HCT116 (cell line): ENCODE data around the gene TDG. TPM values are rescaled to one million over a fixed set of nuclear protein-coding genes. Genes with fewer than 3 reads are reported as not detected.

Experiments
- ATAC-seq: fragments of 200-7000 bp; cut with Tn5 transposase; 2 replicates; pipeline ENCODE4 v1.9.1; 2020; ENCODE audit warnings: mild to moderate bottlenecking, moderate library complexity
- BruUV-seq: library from RNA; stranded (reverse); fragments of 400-500 nt; replicated peaks from 2 replicates; lab custom pipeline; 2021; lab: Mats Ljungman, UMichigan
- CTCF ChIA-PET: fragments of 300-600 bp; sonication (Branson Sonifier 250); formaldehyde crosslinking; loops from one replicate; lab custom pipeline; 2021; ENCODE audit warnings: antibody characterized with exemption; lab: Charles Lee
- POLR2A ChIA-PET: fragments of 300-600, 350-600 bp; sonication (Branson Sonifier 250); formaldehyde crosslinking; loops from one replicate; lab custom pipeline; 2021; ENCODE audit warnings: antibody characterized with exemption; lab: Charles Lee
- RAD21 ChIA-PET, 2 experiments: fragments of 300-600 bp; sonication (Branson Sonifier 250); formaldehyde crosslinking; loops; one replicate each; lab custom pipeline; 2023; ENCODE audit warnings: low total read pairs in 2 of 2; ENCODE audit not compliant: uncharacterized antibody in 2 of 2, unreplicated experiment in 2 of 2, low non-redundant PET in 1 of 2; lab: Charles Lee
- DNase-seq: peaks from one replicate; pipeline ENCODE4 v3.0.0-alpha.2; 2010; ENCODE audit warnings: low read depth, low spot score
- H2AFZ ChIP-seq: fragments of 200-600 bp; shearing (Covaris generic), sonication (generic); 2 replicates; pipeline ENCODE4 v1.6.1; 2017; ENCODE audit warnings: low read depth, mixed run types, mixed read lengths, antibody characterized with exemption, low read length; ENCODE audit not compliant: poor library complexity, severe bottlenecking
- H3K27ac ChIP-seq: 2 replicates; pipeline ENCODE4 v1.5.1; 2012; ENCODE audit warnings: low read depth, low read length
- H3K27me3 ChIP-seq: fragments of 200-600 bp; sonication (generic); 2 replicates; pipeline ENCODE4 v1.6.1; 2016; ENCODE audit warnings: mixed run types, low read length, mixed read lengths; ENCODE audit not compliant: insufficient read depth
- H3K36me3 ChIP-seq, 2 experiments: fragments of 200-500 bp in 1 of 2; fragments of 200-600 bp in 1 of 2; sonication (Bioruptor generic) in 1 of 2; sonication (generic) in 1 of 2; 2 replicates each; pipeline versions ENCODE4 v1.5.1 to v1.6.1; 2014 to 2016; ENCODE audit warnings: low read length in 2 of 2, inconsistent platforms in 1 of 2, mixed read lengths in 1 of 2, mixed run types in 1 of 2; ENCODE audit not compliant: insufficient read depth in 2 of 2, control insufficient read depth in 1 of 2
- H3K4me1 ChIP-seq, 2 experiments: fragments of 200-600 bp in 1 of 2; sonication (generic) in 1 of 2; 2 replicates each; pipeline versions ENCODE4 v1.5.1 to v1.6.1; 2012 to 2017; ENCODE audit warnings: low read length in 2 of 2, inconsistent platforms in 1 of 2, mild to moderate bottlenecking in 1 of 2, mixed read lengths in 1 of 2, mixed run types in 1 of 2, moderate library complexity in 1 of 2; ENCODE audit not compliant: insufficient read depth in 2 of 2, control insufficient read depth in 1 of 2
- H3K4me2 ChIP-seq: fragments of 200-600 bp; sonication (generic); 2 replicates; pipeline ENCODE4 v1.6.1; 2017; ENCODE audit warnings: mixed run types, low read length, mixed read lengths
- H3K4me3 ChIP-seq, 2 experiments: fragments of 200-600 bp in 1 of 2; sonication (generic) in 1 of 2; replicated peaks in 1 of 2; 2 replicates each; pipeline ENCODE4 v1.5.1; 2011 to 2016; ENCODE audit warnings: low read length in 2 of 2, control low read depth in 1 of 2, low read depth in 1 of 2, mild to moderate bottlenecking in 1 of 2, mixed read lengths in 1 of 2, mixed run types in 1 of 2
- H3K79me2 ChIP-seq: fragments of 200-600 bp; sonication (generic); 2 replicates; pipeline ENCODE4 v1.6.1; 2017; ENCODE audit warnings: mild to moderate bottlenecking, mixed run types, low read length, moderate library complexity, mixed read lengths; ENCODE audit not compliant: insufficient read depth
- H3K9ac ChIP-seq: fragments of 200-600 bp; sonication (generic); 2 replicates; pipeline ENCODE4 v1.6.1; 2016; ENCODE audit warnings: low read length, mixed read lengths
- H3K9me2 ChIP-seq: fragments of 200-600 bp; sonication (generic), shearing (Covaris generic); 2 replicates; pipeline ENCODE4 v1.6.1; 2017; ENCODE audit warnings: mixed run types, mild to moderate bottlenecking, moderate library complexity; ENCODE audit not compliant: insufficient read depth
- H3K9me3 ChIP-seq, 2 experiments: fragments of 200-500 bp in 1 of 2; fragments of 200-600 bp in 1 of 2; sonication (Bioruptor generic) in 1 of 2; sonication (generic) in 1 of 2; 2 replicates each; pipeline ENCODE4 v1.6.1; 2014 to 2017; ENCODE audit warnings: low read length in 2 of 2, mixed read lengths in 2 of 2, inconsistent platforms in 1 of 2, low read depth in 1 of 2, mild to moderate bottlenecking in 1 of 2, mixed run types in 1 of 2, moderate library complexity in 1 of 2; ENCODE audit not compliant: control insufficient read depth in 1 of 2, insufficient read depth in 1 of 2
- H4K20me1 ChIP-seq: fragments of 200-600 bp; sonication (generic), shearing (Covaris generic); 2 replicates; pipeline ENCODE4 v1.6.1; 2017; ENCODE audit warnings: mixed run types, mild to moderate bottlenecking, moderate library complexity; ENCODE audit not compliant: insufficient read depth
- ATF3 ChIP-seq: IDR thresholded peaks from 2 replicates; pipeline ENCODE4 v1.6.1; 2012
- CBX3 ChIP-seq: IDR thresholded peaks from 2 replicates; pipeline ENCODE4 v1.6.1; 2012; ENCODE audit warnings: low read depth
- CEBPB ChIP-seq: IDR thresholded peaks from 2 replicates; pipeline ENCODE4 v1.6.1; 2012; ENCODE audit warnings: low read depth
- CTCF ChIP-seq, 3 experiments: fragments of 200-600 bp in 1 of 3; sonication (generic) in 1 of 3; IDR thresholded peaks in 2 of 3; conservative IDR thresholded peaks in 1 of 3; 2 replicates each; pipeline ENCODE4 v1.5.1; 2012 to 2017; ENCODE audit warnings: low read depth in 2 of 3, low read length in 2 of 3, antibody characterized with exemption in 1 of 3, borderline replicate concordance in 1 of 3, control low read depth in 1 of 3, mild to moderate bottlenecking in 1 of 3, mixed read lengths in 1 of 3, mixed run types in 1 of 3, moderate library complexity in 1 of 3; ENCODE audit not compliant: insufficient read depth in 1 of 3
- ELF1 ChIP-seq: IDR thresholded peaks from 2 replicates; pipeline ENCODE4 v1.6.1; 2012; ENCODE audit warnings: low read depth, borderline replicate concordance
- JUND ChIP-seq: IDR thresholded peaks from 2 replicates; pipeline ENCODE4 v1.6.1; 2012
- MAX ChIP-seq: IDR thresholded peaks from 2 replicates; pipeline ENCODE4 v1.6.1; 2012
- POLR2AphosphoS5 ChIP-seq: IDR thresholded peaks from 2 replicates; pipeline ENCODE4 v1.6.1; 2011; ENCODE audit warnings: mild to moderate bottlenecking, low read depth, low read length, moderate library complexity
- RAD21 ChIP-seq: IDR thresholded peaks from 2 replicates; pipeline ENCODE4 v1.6.1; 2012; ENCODE audit warnings: low read depth, mild to moderate bottlenecking
- SIN3A ChIP-seq: IDR thresholded peaks from 2 replicates; pipeline ENCODE4 v1.6.1; 2012; ENCODE audit warnings: low read depth
- SRF ChIP-seq: IDR thresholded peaks from 2 replicates; pipeline ENCODE4 v1.6.1; 2012; ENCODE audit warnings: low read depth
- TCF7L2 ChIP-seq: IDR thresholded peaks from 2 replicates; pipeline ENCODE4 v1.7.0; 2011; ENCODE audit warnings: borderline replicate concordance, inconsistent platforms; ENCODE audit not compliant: insufficient read depth, insufficient read length; ENCODE audit errors: extremely low read depth
- YY1 ChIP-seq: IDR thresholded peaks from 2 replicates; pipeline ENCODE4 v1.6.1; 2011; ENCODE audit warnings: low read length, low read depth, moderate library complexity, mild to moderate bottlenecking; ENCODE audit not compliant: insufficient replicate concordance; ENCODE audit errors: extremely low read depth
- ZBTB33 ChIP-seq: IDR thresholded peaks from 2 replicates; pipeline ENCODE4 v1.6.1; 2011; ENCODE audit warnings: mild to moderate bottlenecking, low read length, moderate library complexity; ENCODE audit not compliant: insufficient replicate concordance; ENCODE audit errors: extremely low read depth
- ZFX ChIP-seq: fragments of 450-650 bp; IDR thresholded peaks from 2 replicates; pipeline ENCODE4 v1.6.1; 2017
- ZNF274 ChIP-seq: fragments of 200-500 bp; sonication (Bioruptor generic); IDR thresholded peaks from 2 replicates; pipeline ENCODE4 v1.6.1; 2014; ENCODE audit warnings: mild to moderate bottlenecking, low read depth, low read length, inconsistent platforms
- intact Hi-C: fragments of 100-400 bp; cut with micrococcal nuclease; formaldehyde crosslinking; loops from 2 replicates; pipeline ENCODE4 v1.10.0; 2022
- total RNA-seq: library from RNA; stranded (reverse); gene quantifications from one replicate; pipeline ENCODE4 v1.2.1, GENCODE V29; 2021; ENCODE audit not compliant: unreplicated experiment

The TDG gene
- total RNA-seq, 1 experiment from 2014 or later = 23.9 TPM

- intact Hi-C loops = no loop called here
- ATAC-seq = no peak
- CTCF ChIA-PET = no interaction called here
Observed at GRCh38 chr12:104006929-104007328, 41.3 kb downstream of the TDG start.

More at GRCh38 chr12:104006929-104007328, 41.3 kb downstream of the TDG start:
- Histone ChIP-seq H3K4me2 (no peak overlapping the region), H3K9me3 (no peaks in the 10 kb centered on the region), H3K79me2 (no peaks in the 10 kb centered on the region)
- TF ChIP-seq SRF = no peak
- TF ChIP-seq JUND = no peak
- no peak for TF ChIP-seq ZNF274
- TF ChIP-seq CEBPB = no peak
- no peak for TF ChIP-seq ZBTB33
- TF ChIP-seq TCF7L2 = no peak
- TF ChIP-seq YY1 = no peak
- no peak for TF ChIP-seq ATF3
- TF ChIP-seq POLR2AphosphoS5 = no peak
- no peak for TF ChIP-seq RAD21
- no peak for TF ChIP-seq CTCF (IDR thresholded peaks at IDR 0.05 in 2 of 3, conservative IDR thresholded peaks at IDR 0.05 in 1 of 3; ENCODE audit: borderline replicate concordance in 1 of 3, insufficient read depth in 1 of 3, low read depth in 2 of 3, low read length in 2 of 3)
- TF ChIP-seq ZFX = no peak
- TF ChIP-seq SIN3A = no peak
- no peak for TF ChIP-seq ELF1
- no peak for TF ChIP-seq MAX
- TF ChIP-seq CBX3 = no peak
- TF ChIP-seq, all 23 proteins: peak for 0
- H2AFZ ChIP-seq = no peak overlapping the region
- H3K27me3 ChIP-seq = no peaks in the 10 kb centered on the region; the same call in 1 of the 2 replicates
- peaks cover 0 to 11% of the 10 kb centered on the region in 2 experiments; a peak in 1 of 4 replicates for H3K4me1 ChIP-seq
- H3K27ac ChIP-seq = no peak overlapping the region
- BruUV-seq = no TSS peak
- H3K9me2 ChIP-seq = no peaks in the 10 kb centered on the region
- RAD21 ChIA-PET = no interaction called here
- H3K36me3 ChIP-seq = no peaks in the 10 kb centered on the region
- no peak overlapping the region for H3K4me3 ChIP-seq
- DNase-seq = no peak
- POLR2A ChIA-PET = interaction anchor here (0.6 to 0.7 kb wide), 2 partner anchors 13 to 470 kb away, joined by 4 to 7 read pairs; no protein-coding TSS in a partner anchor
- no peak overlapping the region for H3K9ac ChIP-seq
- no peaks in the 10 kb centered on the region for H4K20me1 ChIP-seq
